ENCODE results near the gene KCNJ10.

Gene KCNJ10

GRCh38 chr1:159965263-159965662 is 104.7 kb downstream of the KCNJ10 start:
- no peak overlapping the region for H2BK12ac ChIP-seq (ENCODE audit: low read length)

GRCh38 chr1:159964144-159964543 is 105.8 kb downstream of the KCNJ10 start:
- no peak overlapping the region for H3K4ac ChIP-seq (ENCODE audit: low read length)
- no peak overlapping the region for H2AK5ac ChIP-seq (ENCODE audit: low read depth, low read length)
- no peak overlapping the region for H4K91ac ChIP-seq (ENCODE audit: low read depth, low read length, poor library complexity)
- H3K4me3 ChIP-seq (ENCODE audit: low read length in 2 of 2): no peak overlapping the region
- H3K14ac ChIP-seq (ENCODE audit: low read length): no peak overlapping the region
- DNase-seq (ENCODE audit: low spot score): no peak
- no peak overlapping the region for H3K23ac ChIP-seq (ENCODE audit: low read depth, low read length, poor library complexity)
- no peak overlapping the region for H2BK15ac ChIP-seq (ENCODE audit: low read length)
- H3K9ac ChIP-seq (ENCODE audit: low read depth, low read length, poor library complexity): no peak overlapping the region
- H3K18ac ChIP-seq (ENCODE audit: low read length): no peak overlapping the region
- H3K4me2 ChIP-seq (ENCODE audit: insufficient read depth, low read length, poor library complexity, severe bottlenecking): no peak overlapping the region
- H3K79me1 ChIP-seq (ENCODE audit: low read depth, low read length): no peaks in the 10 kb centered on the region
- H3K36me3 ChIP-seq (replicated peaks in 1 of 2; ENCODE audit: control insufficient read depth in 2 of 2, insufficient read depth in 2 of 2, low read length in 2 of 2): no peaks in the 10 kb centered on the region
- no peaks in the 10 kb centered on the region for H3K9me3 ChIP-seq (replicated peaks in 1 of 2; ENCODE audit: control insufficient read depth in 2 of 2, insufficient read depth in 1 of 2, low read depth in 1 of 2, low read length in 2 of 2)
- H2AFZ ChIP-seq (ENCODE audit: low read length): peak overlapping the region; percentile 13
- H2BK5ac ChIP-seq (ENCODE audit: low read length): no peak overlapping the region
- no peak overlapping the region for H2BK120ac ChIP-seq (ENCODE audit: low read depth, low read length)
- no peak overlapping the region for H2BK12ac ChIP-seq (ENCODE audit: low read length)
- WGBS, 2 donors (ENCODE audit: extremely low coverage in 2 of 2, insufficient read length in 2 of 2, insufficient replicate concordance in 1 of 2): no CpG with 5 or more reads among the region's 3 CpGs
- H3K27ac ChIP-seq (replicated peaks; ENCODE audit: low read length): no peak overlapping the region
- peaks cover 0 to 6% of the 10 kb centered on the region in 2 donors for H3K4me1 ChIP-seq (ENCODE audit: control insufficient read depth in 2 of 2, insufficient read depth in 1 of 2, low read depth in 1 of 2, low read length in 2 of 2)
- H4K8ac ChIP-seq (ENCODE audit: low read depth, low read length): no peak overlapping the region
- H3K27me3 ChIP-seq (ENCODE audit: control insufficient read depth in 3 of 3, insufficient read depth in 3 of 3, low read depth in 1 of 3, low read length in 3 of 3): peaks cover 0 to 34% (median 0%) of the 10 kb centered on the region in 3 experiments

More at GRCh38 chr1:159965263-159965662, 104.7 kb downstream of the KCNJ10 start:
- Histone ChIP-seq H3K23ac (ENCODE audit: low read depth, low read length, poor library complexity) (no peak overlapping the region), H4K91ac (ENCODE audit: low read depth, low read length, poor library complexity) (no peak overlapping the region), H3K4me3 (ENCODE audit: low read length in 2 of 2) (no peak overlapping the region), H3K4me2 (ENCODE audit: insufficient read depth, low read length, poor library complexity, severe bottlenecking) (no peak overlapping the region), H3K9ac (ENCODE audit: low read depth, low read length, poor library complexity) (no peak overlapping the region), H3K79me1 (ENCODE audit: low read depth, low read length) (no peaks in the 10 kb centered on the region), H3K18ac (ENCODE audit: low read length) (no peak overlapping the region), H3K27me3 (ENCODE audit: control insufficient read depth in 3 of 3, insufficient read depth in 3 of 3, low read depth in 1 of 3, low read length in 3 of 3) (peaks cover 0 to 28% (median 0%) of the 10 kb centered on the region in 3 experiments), H2AFZ (ENCODE audit: low read length) (no peak overlapping the region), H4K8ac (ENCODE audit: low read depth, low read length) (no peak overlapping the region), H3K27ac (replicated peaks; ENCODE audit: low read length) (no peak overlapping the region), H2BK15ac (ENCODE audit: low read length) (no peak overlapping the region), H3K36me3 (replicated peaks in 1 of 2; ENCODE audit: control insufficient read depth in 2 of 2, insufficient read depth in 2 of 2, low read length in 2 of 2) (no peaks in the 10 kb centered on the region), H3K9me3 (replicated peaks in 1 of 2; ENCODE audit: control insufficient read depth in 2 of 2, insufficient read depth in 1 of 2, low read depth in 1 of 2, low read length in 2 of 2) (no peaks in the 10 kb centered on the region), H3K4me1 (ENCODE audit: control insufficient read depth in 2 of 2, insufficient read depth in 1 of 2, low read depth in 1 of 2, low read length in 2 of 2) (peaks cover 0 to 6% of the 10 kb centered on the region in 2 donors), H2AK5ac (ENCODE audit: low read depth, low read length) (no peak overlapping the region), H3K14ac (ENCODE audit: low read length) (no peak overlapping the region), H3K4ac (ENCODE audit: low read length) (no peak overlapping the region), H2BK5ac (ENCODE audit: low read length) (no peak overlapping the region), H2BK120ac (ENCODE audit: low read depth, low read length) (no peak overlapping the region)
- no peak for DNase-seq (ENCODE audit: low spot score)
- no CpG with 5 or more reads among the region's 2 CpGs for WGBS, 2 donors (ENCODE audit: extremely low coverage in 2 of 2, insufficient read length in 2 of 2, insufficient replicate concordance in 1 of 2)

- H3K9me3 ChIP-seq (replicated peaks in 1 of 2; ENCODE audit: control insufficient read depth in 2 of 2, insufficient read depth in 1 of 2, low read depth in 1 of 2, low read length in 2 of 2): no peaks in the 10 kb centered on the region
- H3K23ac ChIP-seq (ENCODE audit: low read depth, low read length, poor library complexity): no peak overlapping the region
- no peak overlapping the region for H3K9ac ChIP-seq (ENCODE audit: low read depth, low read length, poor library complexity)
- H2BK12ac ChIP-seq (ENCODE audit: low read length): no peak overlapping the region
- no peak overlapping the region for H3K4me3 ChIP-seq (ENCODE audit: low read length in 2 of 2)
- no peak overlapping the region for H2AFZ ChIP-seq (ENCODE audit: low read length)
- no peak overlapping the region for H4K91ac ChIP-seq (ENCODE audit: low read depth, low read length, poor library complexity)
- no peak overlapping the region for H3K4me2 ChIP-seq (ENCODE audit: insufficient read depth, low read length, poor library complexity, severe bottlenecking)
- H3K14ac ChIP-seq (ENCODE audit: low read length): no peak overlapping the region
- peaks cover 0 to 6% of the 10 kb centered on the region in 2 donors for H3K4me1 ChIP-seq (ENCODE audit: control insufficient read depth in 2 of 2, insufficient read depth in 1 of 2, low read depth in 1 of 2, low read length in 2 of 2)
- H2BK15ac ChIP-seq (ENCODE audit: low read length): no peak overlapping the region
- H3K27ac ChIP-seq (replicated peaks; ENCODE audit: low read length): no peak overlapping the region
- no peak overlapping the region for H2AK5ac ChIP-seq (ENCODE audit: low read depth, low read length)
- peaks cover 0 to 32% (median 0%) of the 10 kb centered on the region in 3 experiments for H3K27me3 ChIP-seq (ENCODE audit: control insufficient read depth in 3 of 3, insufficient read depth in 3 of 3, low read depth in 1 of 3, low read length in 3 of 3)
- H2BK5ac ChIP-seq (ENCODE audit: low read length): no peak overlapping the region
- no peak overlapping the region for H3K4ac ChIP-seq (ENCODE audit: low read length)
- no peaks in the 10 kb centered on the region for H3K79me1 ChIP-seq (ENCODE audit: low read depth, low read length)
- H4K8ac ChIP-seq (ENCODE audit: low read depth, low read length): no peak overlapping the region
- H2BK120ac ChIP-seq (ENCODE audit: low read depth, low read length): no peak overlapping the region
- no CpG with 5 or more reads among the region's 11 CpGs for WGBS, 2 donors (ENCODE audit: extremely low coverage in 2 of 2, insufficient read length in 2 of 2, insufficient replicate concordance in 1 of 2)
- H3K36me3 ChIP-seq (replicated peaks in 1 of 2; ENCODE audit: control insufficient read depth in 2 of 2, insufficient read depth in 2 of 2, low read length in 2 of 2): no peaks in the 10 kb centered on the region
- H3K18ac ChIP-seq (ENCODE audit: low read length): no peak overlapping the region
- no peak for DNase-seq (ENCODE audit: low spot score)
These were observed 107.8 kb downstream of the KCNJ10 start for GRCh38 chr1:159962176-159962575.

DNA sequence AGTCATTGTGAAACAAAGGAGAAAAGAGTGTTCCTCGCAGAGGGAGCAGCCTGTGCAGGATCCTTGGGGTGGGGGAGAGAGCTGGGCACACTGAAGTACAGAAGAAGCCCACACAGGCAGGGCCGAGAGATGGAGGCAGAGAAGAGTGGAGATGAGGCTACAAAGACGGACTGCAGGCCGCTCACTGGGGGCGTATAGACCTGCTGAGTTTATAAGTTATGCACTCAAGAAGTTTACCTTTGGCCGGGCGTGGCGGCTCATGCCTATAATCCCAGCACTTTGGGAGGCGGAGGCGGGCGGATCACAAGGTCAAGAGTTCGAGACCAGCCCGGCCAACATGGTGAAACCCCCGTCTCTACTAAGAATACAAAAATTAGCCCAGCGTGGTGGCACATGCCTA is 108.3 kb downstream of the KCNJ10 start:
- H3K36me3 ChIP-seq (replicated peaks in 1 of 2; ENCODE audit: control insufficient read depth in 2 of 2, insufficient read depth in 2 of 2, low read length in 2 of 2): no peaks in the 10 kb centered on the region
- H3K4me3 ChIP-seq (ENCODE audit: low read length in 2 of 2): no peak overlapping the region
- no peak overlapping the region for H3K27ac ChIP-seq (replicated peaks; ENCODE audit: low read length)
- no CpG with 5 or more reads among the region's 15 CpGs for WGBS, 2 donors (ENCODE audit: extremely low coverage in 2 of 2, insufficient read length in 2 of 2, insufficient replicate concordance in 1 of 2)
- H2BK15ac ChIP-seq (ENCODE audit: low read length): no peak overlapping the region
- H3K4me2 ChIP-seq (ENCODE audit: insufficient read depth, low read length, poor library complexity, severe bottlenecking): no peak overlapping the region
- no peak overlapping the region for H2AFZ ChIP-seq (ENCODE audit: low read length)
- H3K9ac ChIP-seq (ENCODE audit: low read depth, low read length, poor library complexity): no peak overlapping the region
- peaks cover 0 to 32% (median 0%) of the 10 kb centered on the region in 3 experiments for H3K27me3 ChIP-seq (ENCODE audit: control insufficient read depth in 3 of 3, insufficient read depth in 3 of 3, low read depth in 1 of 3, low read length in 3 of 3)
- no peak overlapping the region for H2BK5ac ChIP-seq (ENCODE audit: low read length)
- no peak overlapping the region for H3K4ac ChIP-seq (ENCODE audit: low read length)
- H4K91ac ChIP-seq (ENCODE audit: low read depth, low read length, poor library complexity): no peak overlapping the region
- H3K18ac ChIP-seq (ENCODE audit: low read length): no peak overlapping the region
- DNase-seq (ENCODE audit: low spot score): no peak
- peaks cover 0 to 6% of the 10 kb centered on the region in 2 donors for H3K4me1 ChIP-seq (ENCODE audit: control insufficient read depth in 2 of 2, insufficient read depth in 1 of 2, low read depth in 1 of 2, low read length in 2 of 2)
- no peak overlapping the region for H3K23ac ChIP-seq (ENCODE audit: low read depth, low read length, poor library complexity)
- H3K14ac ChIP-seq (ENCODE audit: low read length): no peak overlapping the region
- no peaks in the 10 kb centered on the region for H3K79me1 ChIP-seq (ENCODE audit: low read depth, low read length)
- H2AK5ac ChIP-seq (ENCODE audit: low read depth, low read length): no peak overlapping the region
- H2BK12ac ChIP-seq (ENCODE audit: low read length): no peak overlapping the region
- H4K8ac ChIP-seq (ENCODE audit: low read depth, low read length): no peak overlapping the region
- no peak overlapping the region for H2BK120ac ChIP-seq (ENCODE audit: low read depth, low read length)
- H3K9me3 ChIP-seq (replicated peaks in 1 of 2; ENCODE audit: control insufficient read depth in 2 of 2, insufficient read depth in 1 of 2, low read depth in 1 of 2, low read length in 2 of 2): no peaks in the 10 kb centered on the region

Data from neuronal stem cell (in vitro differentiated cells).